GM12878 (cell line): ENCODE data around the gene FAM25A.

ENCODE experiments used
- CHD2 ChIP-seq: IDR thresholded peaks from 2 replicates; pipeline ENCODE4 v1.6.1; 2011; ENCODE audit warnings: low read depth, low read length, improper control_type of control experiment, borderline replicate concordance
- CTCF ChIP-seq, 3 experiments: IDR thresholded peaks in 2 of 3; conservative IDR thresholded peaks in 1 of 3; 2 replicates each; pipeline ENCODE4 v1.5.1; 2011; ENCODE audit warnings: low read depth in 3 of 3, low read length in 3 of 3, mild to moderate bottlenecking in 3 of 3, control low read depth in 2 of 3, moderate library complexity in 2 of 3, inconsistent platforms in 1 of 3, mixed read lengths in 1 of 3; ENCODE audit not compliant: control insufficient read depth in 2 of 3, insufficient read depth in 1 of 3; ENCODE audit errors: extremely low read depth in 1 of 3
- ETV6 ChIP-seq, 2 experiments: fragments of 450-650 bp in 1 of 2; IDR thresholded peaks in 1 of 2; conservative IDR thresholded peaks in 1 of 2; 2 replicates each; pipeline ENCODE4 v1.6.1; 2014; ENCODE audit warnings: antibody characterized with exemption in 1 of 2, borderline replicate concordance in 1 of 2, low read depth in 1 of 2, mild to moderate bottlenecking in 1 of 2, moderate library complexity in 1 of 2
- MYC ChIP-seq: IDR thresholded peaks from 2 replicates; pipeline ENCODE4 v1.6.1; 2011; ENCODE audit warnings: mild to moderate bottlenecking, low read length, moderate library complexity, inconsistent platforms; ENCODE audit not compliant: insufficient read depth, insufficient replicate concordance, insufficient read length, severe bottlenecking
- RCOR1 ChIP-seq: conservative IDR thresholded peaks from 2 replicates; pipeline ENCODE4 v1.6.1; 2012; ENCODE audit warnings: low read depth, low read length, improper control_type of control experiment
- TF ChIP-seq, protein P1 (sequence below): fragments of 450-650 bp; formaldehyde crosslinking; IDR thresholded peaks from 2 replicates; pipeline ENCODE4 v1.4.0; 2020; ENCODE audit warnings: mild to moderate bottlenecking, moderate library complexity
- TF ChIP-seq, protein P2 (sequence below): IDR thresholded peaks from 2 replicates; pipeline ENCODE4 v1.6.1; 2012; ENCODE audit warnings: low read depth, low read length, improper control_type of control experiment

- no peak for TF ChIP-seq ETV6 (conservative IDR thresholded peaks at IDR 0.05 in 1 of 2, IDR thresholded peaks at IDR 0.05 in 1 of 2; ENCODE audit: borderline replicate concordance in 1 of 2, low read depth in 1 of 2)
- TF ChIP-seq MYC, result no peak
- TF ChIP-seq, protein P1, sequence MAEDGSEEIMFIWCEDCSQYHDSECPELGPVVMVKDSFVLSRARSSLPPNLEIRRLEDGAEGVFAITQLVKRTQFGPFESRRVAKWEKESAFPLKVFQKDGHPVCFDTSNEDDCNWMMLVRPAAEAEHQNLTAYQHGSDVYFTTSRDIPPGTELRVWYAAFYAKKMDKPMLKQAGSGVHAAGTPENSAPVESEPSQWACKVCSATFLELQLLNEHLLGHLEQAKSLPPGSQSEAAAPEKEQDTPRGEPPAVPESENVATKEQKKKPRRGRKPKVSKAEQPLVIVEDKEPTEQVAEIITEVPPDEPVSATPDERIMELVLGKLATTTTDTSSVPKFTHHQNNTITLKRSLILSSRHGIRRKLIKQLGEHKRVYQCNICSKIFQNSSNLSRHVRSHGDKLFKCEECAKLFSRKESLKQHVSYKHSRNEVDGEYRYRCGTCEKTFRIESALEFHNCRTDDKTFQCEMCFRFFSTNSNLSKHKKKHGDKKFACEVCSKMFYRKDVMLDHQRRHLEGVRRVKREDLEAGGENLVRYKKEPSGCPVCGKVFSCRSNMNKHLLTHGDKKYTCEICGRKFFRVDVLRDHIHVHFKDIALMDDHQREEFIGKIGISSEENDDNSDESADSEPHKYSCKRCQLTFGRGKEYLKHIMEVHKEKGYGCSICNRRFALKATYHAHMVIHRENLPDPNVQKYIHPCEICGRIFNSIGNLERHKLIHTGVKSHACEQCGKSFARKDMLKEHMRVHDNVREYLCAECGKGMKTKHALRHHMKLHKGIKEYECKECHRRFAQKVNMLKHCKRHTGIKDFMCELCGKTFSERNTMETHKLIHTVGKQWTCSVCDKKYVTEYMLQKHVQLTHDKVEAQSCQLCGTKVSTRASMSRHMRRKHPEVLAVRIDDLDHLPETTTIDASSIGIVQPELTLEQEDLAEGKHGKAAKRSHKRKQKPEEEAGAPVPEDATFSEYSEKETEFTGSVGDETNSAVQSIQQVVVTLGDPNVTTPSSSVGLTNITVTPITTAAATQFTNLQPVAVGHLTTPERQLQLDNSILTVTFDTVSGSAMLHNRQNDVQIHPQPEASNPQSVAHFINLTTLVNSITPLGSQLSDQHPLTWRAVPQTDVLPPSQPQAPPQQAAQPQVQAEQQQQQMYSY (CRISPR knock-in tag), result no peak
- TF ChIP-seq CHD2, result no peak
- no peak for TF ChIP-seq CTCF (IDR thresholded peaks at IDR 0.05 in 2 of 3, conservative IDR thresholded peaks at IDR 0.05 in 1 of 3; ENCODE audit: control insufficient read depth in 2 of 3, extremely low read depth in 1 of 3, insufficient read depth in 1 of 3, low read depth in 3 of 3, low read length in 3 of 3)
- TF ChIP-seq, protein P2, sequence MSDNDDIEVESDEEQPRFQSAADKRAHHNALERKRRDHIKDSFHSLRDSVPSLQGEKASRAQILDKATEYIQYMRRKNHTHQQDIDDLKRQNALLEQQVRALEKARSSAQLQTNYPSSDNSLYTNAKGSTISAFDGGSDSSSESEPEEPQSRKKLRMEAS, result no peak
- no peak for TF ChIP-seq RCOR1
Observed at GRCh38 chr10:87045434-87045938, 25.4 kb downstream of the FAM25A start.
